K562 (cell line): ENCODE measurements around the gene COX4I2. TPM values are rescaled to one million over a fixed set of nuclear protein-coding genes. Genes with fewer than 3 reads are reported as not detected.
A peak's percentile ranks its signal among the peaks of the same experiment; 100 is the strongest.

Experiments
- ATF2 ChIP-seq: sonication (generic); formaldehyde crosslinking; IDR thresholded peaks from 2 replicates; pipeline ENCODE4 v1.8.1; 2022; ENCODE audit warnings: missing genetic modification reagents
- BRCA1 ChIP-seq, 2 experiments: fragments of 450-650 bp in 1 of 2; sonication (generic) in 1 of 2; formaldehyde crosslinking in 1 of 2; IDR thresholded peaks; 2 replicates each; pipeline versions ENCODE4 v1.5.0 to v1.6.1; 2017 to 2020; ENCODE audit warnings: mild to moderate bottlenecking in 1 of 2, missing genetic modification reagents in 1 of 2
- ETV1 ChIP-seq: fragments of 450-650 bp; conservative IDR thresholded peaks from 2 replicates; pipeline ENCODE4 v1.6.1; 2016; ENCODE audit warnings: missing genetic modification characterization, control low read depth, low read depth, missing compliant biosample characterization
- FOXA3 ChIP-seq, 2 experiments: fragments of 450-650 bp in 1 of 2; sonication (generic) in 1 of 2; formaldehyde crosslinking; IDR thresholded peaks in 1 of 2; conservative IDR thresholded peaks in 1 of 2; 2 replicates each; pipeline versions ENCODE4 v1.4.0 to v1.8.0; 2020 to 2022; ENCODE audit warnings: mild to moderate bottlenecking in 2 of 2, missing genetic modification reagents in 1 of 2
- GTF2E2 ChIP-seq: fragments of 200-800 bp; sonication (Bioruptor generic); IDR thresholded peaks from 2 replicates; pipeline ENCODE4 v1.6.1; 2016; ENCODE audit warnings: missing genetic modification characterization, missing compliant biosample characterization
- HMBOX1 ChIP-seq: sonication (generic); IDR thresholded peaks from 2 replicates; pipeline ENCODE4 v1.6.1; 2016
- JUND ChIP-seq, 2 experiments: IDR thresholded peaks; 2 replicates in 1 of 2; 3 replicates in 1 of 2; pipeline ENCODE4 v1.6.1; 2011; ENCODE audit warnings: borderline replicate concordance in 2 of 2, low read depth in 2 of 2, low read length in 2 of 2, improper control_type of control experiment in 1 of 2, missing biosample characterization in 1 of 2, missing genetic modification characterization in 1 of 2, missing genetic modification reagents in 1 of 2
- MECOM ChIP-seq: fragments of 250-450 bp; sonication (Bioruptor Pico); IDR thresholded peaks from 2 replicates; pipeline ENCODE4 v1.8.0; 2022; ENCODE audit warnings: inconsistent platforms
- MTA2 ChIP-seq: fragments of 450-650 bp; IDR thresholded peaks from 2 replicates; pipeline ENCODE4 v1.6.1; 2016; ENCODE audit warnings: low read depth
- NR3C1 ChIP-seq: sonication (generic); formaldehyde crosslinking; IDR thresholded peaks from 2 replicates; pipeline ENCODE4 v1.8.1; 2022; ENCODE audit warnings: missing genetic modification reagents
- POLR2AphosphoS5 ChIP-seq: IDR thresholded peaks from 2 replicates; pipeline ENCODE4 v1.6.1; 2011; ENCODE audit warnings: mild to moderate bottlenecking, low read depth, low read length, moderate library complexity; ENCODE audit not compliant: control insufficient read depth, insufficient read depth
- RBM39 ChIP-seq: fragments of 200-400 bp; formaldehyde crosslinking; optimal IDR thresholded peaks from 2 replicates; pipeline ENCODE3; 2018; ENCODE audit warnings: low read depth, low read length
- RCOR1 ChIP-seq, 2 experiments: IDR thresholded peaks; 2 replicates each; pipeline ENCODE4 v1.6.1; 2012; ENCODE audit warnings: low read depth in 2 of 2, low read length in 2 of 2, borderline replicate concordance in 1 of 2, improper control_type of control experiment in 1 of 2
- SMARCA4 ChIP-seq: fragments of 450-650 bp; IDR thresholded peaks from 2 replicates; pipeline ENCODE4 v1.6.1; 2016
- TAL1 ChIP-seq: fragments of 450-650 bp; IDR thresholded peaks from 2 replicates; pipeline ENCODE4 v1.6.1; 2016; ENCODE audit warnings: mild to moderate bottlenecking
- TCF3 ChIP-seq: sonication (generic); formaldehyde crosslinking; IDR thresholded peaks from 2 replicates; pipeline ENCODE4 v1.4.0; 2020; ENCODE audit warnings: mild to moderate bottlenecking, missing genetic modification reagents
- ZNF398 ChIP-seq: fragments of 250-450 bp; sonication (Bioruptor Pico); IDR thresholded peaks from 2 replicates; pipeline ENCODE4 v1.8.0; 2021; ENCODE audit warnings: moderate library complexity, mild to moderate bottlenecking, inconsistent platforms
- ZNF79 ChIP-seq: fragments of 250-450 bp; sonication (Bioruptor Pico); IDR thresholded peaks from 2 replicates; pipeline ENCODE4 v1.4.0; 2020; ENCODE audit warnings: low read depth, mild to moderate bottlenecking, moderate library complexity
- polyA plus RNA-seq, 8 experiments: library from polyadenylated mRNA; depleted of rRNA in 4 of 8; stranded (reverse) in 5 of 8; unstranded in 3 of 8; fragments of >200 nt; fragmentation: Nextera tagmentation in 2 of 8; fragmentation: Illumina TruSeq in 1 of 8; extraction: Ambion mirVana in 2 of 8; extraction: Trizol in 1 of 8; gene quantifications; 2 replicates each; pipeline versions ENCODE4 v1.2.1 to v1.2.3, GENCODE V29; 2011 to 2014; ENCODE audit warnings: inconsistent platforms in 1 of 8, missing spikeins in 1 of 8
- total RNA-seq, 7 experiments: library from RNA; depleted of rRNA in 6 of 7; stranded (reverse); fragments of >200 nt in 6 of 7; fragmentation: Illumina TruSeq in 2 of 7; extraction: Trizol in 2 of 7; gene quantifications; 2 replicates each; pipeline versions ENCODE4 v1.2.1 to v1.2.3, GENCODE V29; 2011 to 2021; ENCODE audit warnings: low replicate concordance in 1 of 7

Gene COX4I2
- total and polyA plus RNA-seq, 9 of the 15 experiments (the other 6 are each of a cell fraction or from before 2014, with no cell fraction given), result not detected

GRCh38 chr20:31673943-31674463 is 36.3 kb downstream of the COX4I2 start (continued):
- TF ChIP-seq RCOR1 (IDR thresholded peaks at IDR 0.05; ENCODE audit: borderline replicate concordance in 1 of 2, low read depth in 2 of 2, low read length in 2 of 2) (peak in 1 of 2 experiments; percentile 40; a peak in 1 of 4 replicates), JUND (IDR thresholded peaks at IDR 0.05; ENCODE audit: borderline replicate concordance, low read depth, low read length) (no peak; the same call in 1 of the 2 replicates), JUND (tag; IDR thresholded peaks at IDR 0.05; ENCODE audit: borderline replicate concordance, low read depth, low read length) (peak; percentile 42; the same call in 1 of the 3 replicates), ATF2 (no peak), GTF2E2 (tag) (no peak), MECOM (0 out of 2 replicates have a peak, but pooled peaks have one; percentile 12), RBM39 (no peak), ETV1 (tag) (peak; percentile 66), NR3C1 (CRISPR knock-in tag) (no peak), MTA2 (no peak), HMBOX1 (peak; percentile 53; the same call in 1 of the 2 replicates), TCF3 (CRISPR knock-in tag) (peak; percentile 61), FOXA3 (CRISPR knock-in tag; conservative IDR thresholded peaks at IDR 0.05 in 1 of 2, IDR thresholded peaks at IDR 0.05 in 1 of 2) (peak in 1 of 2 experiments; percentile 59; a peak in 2 of 4 replicates), POLR2AphosphoS5 (peak; percentile 36; the same call in 1 of the 2 replicates), SMARCA4 (0 out of 2 replicates have a peak, but pooled peaks have one; percentile 37), BRCA1 (IDR thresholded peaks at IDR 0.05) (no peak), BRCA1 (CRISPR knock-in tag; IDR thresholded peaks at IDR 0.05) (no peak), ZNF398 (CRISPR knock-in tag) (no peak), TAL1 (peak; percentile 42; the same call in 1 of the 2 replicates), ZNF79 (CRISPR knock-in tag) (peak; percentile 41; the same call in 1 of the 2 replicates)
